ENCODE data around the gene PSMD11.

GRCh38 chr17:32504166-32504990, 60.1 kb downstream of the PSMD11 start:
- TF ChIP-seq PATZ1 (CRISPR knock-in tag; IDR thresholded peaks at IDR 0.05; ENCODE audit: borderline replicate concordance) (no peak), TOX (CRISPR knock-in tag; IDR thresholded peaks at IDR 0.05; ENCODE audit: borderline replicate concordance) (no peak), ISL1 (CRISPR knock-in tag; IDR thresholded peaks at IDR 0.05) (no peak), TSHZ2 (CRISPR knock-in tag; IDR thresholded peaks at IDR 0.05) (no peak), ZFP30 (CRISPR knock-in tag; IDR thresholded peaks at IDR 0.05) (no peak), OSR1 (CRISPR knock-in tag; IDR thresholded peaks at IDR 0.05) (no peak), CSDC2 (CRISPR knock-in tag; IDR thresholded peaks at IDR 0.05) (no peak), ARNTL (CRISPR knock-in tag; IDR thresholded peaks at IDR 0.05; ENCODE audit: borderline replicate concordance, low read depth) (no peak), ZC3H10 (CRISPR knock-in tag; IDR thresholded peaks at IDR 0.05) (no peak), TCF4 (CRISPR knock-in tag; IDR thresholded peaks at IDR 0.05; ENCODE audit: borderline replicate concordance) (no peak)
- TF ChIP-seq, protein P1, sequence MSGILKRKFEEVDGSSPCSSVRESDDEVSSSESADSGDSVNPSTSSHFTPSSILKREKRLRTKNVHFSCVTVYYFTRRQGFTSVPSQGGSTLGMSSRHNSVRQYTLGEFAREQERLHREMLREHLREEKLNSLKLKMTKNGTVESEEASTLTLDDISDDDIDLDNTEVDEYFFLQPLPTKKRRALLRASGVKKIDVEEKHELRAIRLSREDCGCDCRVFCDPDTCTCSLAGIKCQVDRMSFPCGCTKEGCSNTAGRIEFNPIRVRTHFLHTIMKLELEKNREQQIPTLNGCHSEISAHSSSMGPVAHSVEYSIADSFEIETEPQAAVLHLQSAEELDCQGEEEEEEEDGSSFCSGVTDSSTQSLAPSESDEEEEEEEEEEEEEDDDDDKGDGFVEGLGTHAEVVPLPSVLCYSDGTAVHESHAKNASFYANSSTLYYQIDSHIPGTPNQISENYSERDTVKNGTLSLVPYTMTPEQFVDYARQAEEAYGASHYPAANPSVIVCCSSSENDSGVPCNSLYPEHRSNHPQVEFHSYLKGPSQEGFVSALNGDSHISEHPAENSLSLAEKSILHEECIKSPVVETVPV (CRISPR knock-in tag; IDR thresholded peaks at IDR 0.05) = no peak
